Epidermal melanocyte (primary cell): ENCODE data around the gene IFRD2.
"Not testable (repeated sequence)": the region's sequence is repeated elsewhere in the genome, so short reads cannot be mapped to it uniquely, and the experiment has no call there.

Experiments
- DNase-seq: peaks from one replicate; pipeline ENCODE4 v3.0.0; 2011; ENCODE audit warnings: low spot score; ENCODE audit not compliant: insufficient read length

The IFRD2 gene

GRCh38 chr3:50324351-50325112, 32.3 kb upstream of the IFRD2 start:
- DNase-seq, result peak; percentile 81

GRCh38 chr3:50323614-50324199, 31.5 kb upstream of the IFRD2 start:
- DNase-seq, result no peak

GRCh38 chr3:50323092-50323600, 30.9 kb upstream of the IFRD2 start:
- DNase-seq, result no peak

GRCh38 chr3:50322386-50323091, 30.3 kb upstream of the IFRD2 start, which contains the start of gene HYAL2:
HYAL2 (minus strand) TSS chr3:50322745; CDS start chr3:50320489, 2,256 bp downstream.
- DNase-seq, result no peak

GRCh38 chr3:50322115-50322385, 29.8 kb upstream of the IFRD2 start:
- DNase-seq, result no peak

- DNase-seq, result peak; percentile 80
Measured at GRCh38 chr3:50321336-50322114, 29.3 kb upstream of the IFRD2 start.

GRCh38 chr3:50320853-50321335, 28.7 kb upstream of the IFRD2 start:
- DNase-seq, result peak; percentile 47

GRCh38 chr3:50319894-50320625, 27.8 kb upstream of the IFRD2 start:
- DNase-seq, result no peak

GRCh38 chr3:50319181-50319893, 27.1 kb upstream of the IFRD2 start:
- no peak for DNase-seq

- no peak for DNase-seq
Measured at GRCh38 chr3:50318615-50319014, 26.4 kb upstream of the IFRD2 start.

- no peak for DNase-seq
Measured at GRCh38 chr3:50318163-50318562, 25.9 kb upstream of the IFRD2 start.

GRCh38 chr3:50317300-50317699, 25.1 kb upstream of the IFRD2 start:
- DNase-seq, result no peak

GRCh38 chr3:50316657-50317242, 24.5 kb upstream of the IFRD2 start:
- no peak for DNase-seq

GRCh38 chr3:50314816-50315215, 22.6 kb upstream of the IFRD2 start:
- no peak for DNase-seq

- DNase-seq, result no peak
Measured at GRCh38 chr3:50314342-50314741, 22.1 kb upstream of the IFRD2 start.

GRCh38 chr3:50312041-50312440, 19.8 kb upstream of the IFRD2 start:
- not testable (repeated sequence) for DNase-seq

GRCh38 chr3:50304601-50305000, 12.4 kb upstream of the IFRD2 start:
- DNase-seq, result no peak

GRCh38 chr3:50303013-50303815, 11.0 kb upstream of the IFRD2 start, which contains the start of gene HYAL1:
HYAL1 (minus strand) TSS chr3:50303574; CDS start chr3:50302956, 618 bp downstream.
- DNase-seq, result no peak
